Activated T-helper 2 cell treated with anti-CD3 and anti-CD28 coated beads, Interferon-gamma antibody, Interleukin-2, Interleukin-4, amounts not matched to agents 10 μg/mL and 5 μg/mL and 100 μg/mL, durations not matched to agents 14 hours and 24 hours and 36 hours (primary cell): ENCODE measurements around the gene PTTG1IP. TPM values are rescaled to one million over a fixed set of nuclear protein-coding genes. Genes with fewer than 3 reads are reported as not detected.
"Not testable (repeated sequence)": the region's sequence is repeated elsewhere in the genome, so short reads cannot be mapped to it uniquely, and the experiment has no call there.

Source experiments
- DNase-seq: peaks from one replicate; pipeline ENCODE4 v3.0.0; 2021; ENCODE audit warnings: low spot score
- H3K27ac Mint-ChIP-seq: one replicate; pipeline ENCODE4 v1.8.0; 2021; ENCODE audit warnings: mixed read lengths
- H3K27me3 Mint-ChIP-seq: one replicate; pipeline ENCODE4 v1.8.0; 2021; ENCODE audit warnings: low read depth, mixed read lengths
- H3K36me3 Mint-ChIP-seq: one replicate; pipeline ENCODE4 v1.8.0; 2021; ENCODE audit warnings: low read depth, mixed read lengths
- H3K4me1 Mint-ChIP-seq: one replicate; pipeline ENCODE4 v1.8.0; 2021; ENCODE audit warnings: low read depth, mixed read lengths
- H3K4me3 Mint-ChIP-seq: one replicate; pipeline ENCODE4 v1.8.0; 2021; ENCODE audit warnings: low read depth, mild to moderate bottlenecking, moderate library complexity, mixed read lengths
- H3K9me3 Mint-ChIP-seq: one replicate; pipeline ENCODE4 v1.8.0; 2021; ENCODE audit warnings: mixed read lengths
- intact Hi-C: fragments of 100-400 bp; cut with micrococcal nuclease; formaldehyde crosslinking; loops from one replicate; pipeline ENCODE4 v1.15.1; 2023
- total RNA-seq: library from RNA; stranded (reverse); gene quantifications from 2 replicates; pipeline ENCODE4 v1.2.3, GENCODE V29; 2022

The PTTG1IP gene
- total RNA-seq, 1 donor from 2014 or later = 48.1 TPM

DNA sequence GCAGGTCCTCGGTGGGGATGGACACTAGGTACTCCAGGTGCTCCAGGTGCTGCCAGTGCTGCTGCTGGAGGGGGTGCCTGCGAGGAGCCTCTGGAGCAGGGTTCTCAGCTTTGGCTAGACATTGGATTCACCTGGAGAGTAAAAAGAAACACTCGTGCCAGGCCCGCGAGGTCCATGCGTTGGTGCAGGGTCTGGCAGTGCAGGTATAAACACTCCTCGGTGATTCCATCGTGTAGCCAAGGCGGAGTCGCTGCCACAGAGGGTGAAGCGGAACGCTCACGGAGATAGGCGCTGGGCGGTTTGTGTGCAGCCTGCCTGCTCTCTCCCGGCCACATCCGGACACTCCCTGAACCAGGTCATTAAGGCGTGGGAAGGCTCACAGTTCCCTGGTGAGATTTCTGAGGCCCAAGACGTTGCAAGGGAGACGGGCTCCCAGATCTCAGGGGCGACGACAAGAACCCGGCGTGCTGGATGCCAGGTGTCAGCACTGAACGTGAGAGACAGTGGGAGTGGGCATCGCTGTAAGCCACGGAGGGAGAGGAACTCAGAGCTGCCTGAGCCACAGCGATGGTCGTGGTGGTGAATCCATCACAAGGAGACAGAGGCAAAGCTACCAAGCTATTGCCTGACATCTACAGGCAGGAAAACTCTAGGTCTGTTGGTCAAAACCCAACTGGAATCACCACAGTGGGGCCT is 38.4 kb downstream of the PTTG1IP start:
- no peak overlapping the region for H3K27ac Mint-ChIP-seq
- H3K4me3 Mint-ChIP-seq = no peak overlapping the region
- no peaks in the 10 kb centered on the region for H3K36me3 Mint-ChIP-seq
- no peaks in the 10 kb centered on the region for H3K9me3 Mint-ChIP-seq
- peaks cover 8% of the 10 kb centered on the region for H3K4me1 Mint-ChIP-seq
- no peak for DNase-seq
- peaks cover 2% of the 10 kb centered on the region for H3K27me3 Mint-ChIP-seq
- intact Hi-C loops = no loop called here

DNA sequence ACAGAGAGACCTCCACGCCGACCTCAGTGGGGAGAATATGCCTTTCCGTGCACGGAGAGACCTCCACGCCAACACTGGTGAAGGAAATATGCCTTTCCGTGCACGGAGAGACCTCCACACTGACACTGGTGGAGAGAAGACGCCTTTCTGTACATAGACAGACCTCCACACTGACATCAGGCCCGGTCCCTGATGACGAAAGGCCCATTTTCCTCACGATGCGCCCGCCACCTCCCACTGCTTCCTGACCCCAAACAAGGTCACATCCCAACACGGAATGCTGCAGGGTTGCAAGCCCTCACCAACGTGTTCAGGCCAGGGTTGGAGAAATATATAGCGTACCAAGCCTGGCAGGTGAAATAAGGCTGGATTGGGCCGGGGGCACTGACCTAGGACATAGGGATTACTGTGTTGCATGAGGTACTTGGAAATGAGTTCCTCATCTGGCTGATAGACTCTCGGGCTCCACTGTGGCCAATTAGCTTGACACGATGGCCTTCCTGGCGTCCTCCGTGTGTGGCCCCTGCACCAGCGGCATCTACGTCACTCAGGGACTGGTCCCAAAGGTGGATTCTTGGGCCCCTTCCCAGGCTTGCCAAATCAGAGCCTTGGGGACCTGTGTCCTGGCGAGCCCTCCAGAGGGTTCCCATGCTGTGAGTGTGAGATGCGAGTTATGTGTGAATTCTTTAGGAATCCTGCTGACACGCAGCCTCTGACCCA is 39.1 kb downstream of the PTTG1IP start:
- DNase-seq = no peak
- Mint-ChIP-seq H3K36me3 (no peaks in the 10 kb centered on the region), H3K27me3 (peaks cover 2% of the 10 kb centered on the region), H3K27ac (no peak overlapping the region), H3K4me1 (peaks cover 14% of the 10 kb centered on the region), H3K4me3 (no peak overlapping the region), H3K9me3 (peaks cover 6% of the 10 kb centered on the region)
- intact Hi-C loops = no loop called here

DNA sequence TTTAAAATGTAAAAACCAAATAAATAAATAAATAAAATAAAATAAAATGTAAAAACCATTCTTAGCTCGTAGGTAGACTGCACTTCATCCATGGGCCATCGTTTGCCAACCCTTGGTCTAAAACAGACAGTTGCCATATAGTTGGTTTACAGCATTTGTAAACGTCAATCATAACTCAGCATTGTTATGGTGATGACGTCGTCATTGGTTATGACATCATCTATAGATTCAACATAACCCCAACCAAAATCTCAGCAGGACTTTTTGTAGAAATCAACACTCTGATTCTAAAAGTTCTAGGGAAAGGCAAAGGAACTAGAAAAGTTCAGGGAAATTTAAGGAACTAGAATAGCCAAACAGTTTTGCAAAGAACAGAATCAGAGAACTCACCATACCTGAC is 39.8 kb downstream of the PTTG1IP start:
- no peak for DNase-seq
- peaks cover 11% of the 10 kb centered on the region for H3K9me3 Mint-ChIP-seq
- no peak overlapping the region for H3K27ac Mint-ChIP-seq
- H3K27me3 Mint-ChIP-seq = peaks cover 2% of the 10 kb centered on the region
- no peak overlapping the region for H3K4me3 Mint-ChIP-seq
- no peaks in the 10 kb centered on the region for H3K36me3 Mint-ChIP-seq
- intact Hi-C loops = no loop called here
- H3K4me1 Mint-ChIP-seq = peaks cover 15% of the 10 kb centered on the region

DNA sequence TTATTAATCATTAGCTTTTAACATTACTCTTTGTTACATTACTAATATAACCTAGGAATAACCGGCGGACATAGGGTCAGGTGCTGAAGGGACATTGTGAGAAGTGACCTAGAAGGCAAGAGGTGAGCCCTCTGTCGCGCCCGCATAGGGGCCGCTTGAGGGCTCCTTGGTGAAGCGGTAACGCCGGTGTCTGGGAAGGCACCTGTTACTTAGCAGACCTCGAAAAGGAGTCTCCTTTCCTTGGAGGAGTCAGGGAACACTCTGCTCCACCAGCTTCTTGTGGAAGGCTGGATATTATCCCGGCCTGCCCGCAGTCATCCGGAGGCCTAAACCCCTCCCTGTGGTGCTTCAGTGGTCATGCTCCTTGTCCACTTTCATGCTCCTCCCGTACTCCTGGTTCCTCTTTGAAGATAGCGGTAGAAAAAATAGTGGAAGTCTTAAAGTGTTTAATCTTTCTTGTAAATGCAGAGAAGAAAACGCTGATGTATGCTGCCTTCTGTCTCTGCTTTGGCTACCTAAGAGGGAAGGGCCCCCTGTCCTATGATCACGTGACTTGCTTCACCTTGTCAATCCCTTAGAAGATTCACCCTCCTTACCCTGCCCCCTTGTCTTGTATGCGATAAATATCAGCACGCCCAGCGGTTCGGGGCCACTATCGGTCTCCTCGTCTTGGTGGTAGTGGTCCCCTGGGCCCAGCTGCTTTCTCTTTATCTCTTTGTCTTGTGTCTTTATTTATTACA is 40.8 kb downstream of the PTTG1IP start:
- H3K27ac Mint-ChIP-seq, H3K4me3 Mint-ChIP-seq, H3K36me3 Mint-ChIP-seq, intact Hi-C loops, H3K27me3 Mint-ChIP-seq, DNase-seq: not testable (repeated sequence)
- H3K9me3 Mint-ChIP-seq = peaks cover 21% of the 10 kb centered on the region
- H3K4me1 Mint-ChIP-seq = peaks cover 15% of the 10 kb centered on the region

DNA sequence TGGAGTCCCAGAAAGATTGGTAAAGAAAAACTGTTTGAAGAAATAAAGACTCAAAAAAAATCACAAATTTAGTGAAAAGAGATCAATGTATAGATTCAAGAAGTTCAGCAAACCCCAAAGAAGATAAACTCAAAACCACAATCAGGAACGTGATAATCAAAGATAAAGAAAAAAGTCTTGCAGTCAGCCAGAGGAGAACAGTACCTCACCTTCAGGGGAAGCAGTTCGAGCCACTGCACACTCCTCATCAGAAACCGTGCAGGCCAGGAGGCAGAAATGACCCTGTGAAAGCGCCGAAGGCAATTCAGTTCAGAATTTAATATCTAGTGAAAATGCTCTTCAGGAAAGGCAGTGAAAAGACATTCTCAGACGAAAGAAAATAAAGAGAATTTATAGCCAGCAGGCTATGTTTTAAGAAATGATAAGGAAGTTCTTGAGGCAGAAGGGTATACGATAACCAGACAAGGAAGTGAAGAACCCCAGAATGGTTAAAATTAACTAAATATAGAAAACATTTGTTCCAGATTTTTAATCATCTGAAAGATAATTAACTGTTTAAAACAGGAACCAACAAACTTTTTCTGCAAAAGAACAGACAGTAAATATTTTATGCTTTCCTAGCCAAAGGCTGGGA is 42.1 kb downstream of the PTTG1IP start:
- peaks cover 8% of the 10 kb centered on the region for H3K36me3 Mint-ChIP-seq
- peaks cover 7% of the 10 kb centered on the region for H3K27me3 Mint-ChIP-seq
- H3K9me3 Mint-ChIP-seq = peaks cover 34% of the 10 kb centered on the region
- intact Hi-C loops = no loop called here
- no peak overlapping the region for H3K4me3 Mint-ChIP-seq
- peaks cover 15% of the 10 kb centered on the region for H3K4me1 Mint-ChIP-seq
- no peak overlapping the region for H3K27ac Mint-ChIP-seq
- DNase-seq = no peak

DNA sequence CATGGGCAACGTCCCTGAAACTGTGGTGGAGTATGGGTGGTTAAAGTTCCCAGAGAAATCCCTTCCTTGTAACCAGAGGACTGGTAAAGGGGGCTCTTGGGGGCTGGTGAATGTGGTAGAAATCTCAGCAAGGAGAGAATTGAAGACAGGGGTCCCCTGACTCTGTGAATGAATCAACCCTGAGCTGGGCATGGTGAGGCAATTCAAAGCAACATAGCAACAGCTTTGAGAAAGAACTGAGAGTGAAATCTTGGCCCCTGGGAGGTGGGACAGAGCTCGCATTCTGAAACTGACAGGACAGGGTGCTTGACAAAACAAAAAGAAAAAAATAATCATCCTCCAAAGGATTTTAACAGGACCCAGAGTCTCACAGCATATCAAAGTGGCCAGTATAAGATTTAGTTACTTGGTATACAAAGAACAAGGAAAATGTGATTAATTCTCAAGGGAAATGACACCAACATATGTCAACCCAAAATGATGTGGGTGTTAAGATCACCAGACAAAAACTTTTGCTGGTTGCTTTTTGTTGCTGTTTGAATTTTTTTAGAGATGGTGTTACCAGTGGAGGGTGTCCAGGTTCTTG is 43.9 kb downstream of the PTTG1IP start:
- Mint-ChIP-seq H3K4me1 (peaks cover 15% of the 10 kb centered on the region), H3K4me3 (no peak overlapping the region), H3K27ac (peak overlapping the region; percentile 72), H3K36me3 (peaks cover 8% of the 10 kb centered on the region), H3K9me3 (peaks cover 39% of the 10 kb centered on the region), H3K27me3 (peaks cover 10% of the 10 kb centered on the region)
- no peak for DNase-seq
- intact Hi-C loops = no loop called here

DNA sequence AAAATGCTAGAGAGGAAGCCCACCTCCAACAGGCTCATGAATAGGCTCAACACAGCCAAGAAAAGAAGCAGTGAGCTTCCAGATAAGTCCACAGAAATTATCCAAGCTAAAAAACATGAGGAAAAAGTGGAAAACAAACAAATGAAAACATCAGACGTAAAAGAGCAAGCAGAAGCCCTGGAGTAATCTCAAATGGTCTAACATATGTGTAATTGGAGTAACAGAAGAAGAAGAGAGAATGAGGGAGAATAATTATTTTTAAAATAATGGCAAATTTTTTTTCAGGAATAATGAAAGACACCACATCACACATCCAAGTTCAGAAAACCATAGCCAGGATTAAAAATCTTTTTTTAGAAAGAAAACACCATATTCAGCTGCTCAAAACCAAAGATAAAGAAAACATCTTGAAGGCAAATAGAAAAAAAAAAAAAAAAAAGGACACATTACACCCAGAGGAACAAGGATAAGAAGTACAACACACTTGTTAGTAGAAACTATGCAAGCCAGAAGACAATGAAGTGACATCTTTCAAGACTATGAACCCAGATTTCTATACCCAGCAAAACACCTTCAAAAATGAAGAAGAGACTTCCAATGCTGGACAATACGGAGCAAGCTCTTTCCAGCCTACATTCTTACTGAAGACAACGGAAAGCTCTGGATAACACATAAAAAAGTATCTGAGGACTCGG is 45.0 kb downstream of the PTTG1IP start:
- Mint-ChIP-seq H3K9me3 (peaks cover 43% of the 10 kb centered on the region), H3K4me3 (no peak overlapping the region), H3K27me3 (peaks cover 10% of the 10 kb centered on the region), H3K36me3 (peaks cover 12% of the 10 kb centered on the region), H3K27ac (no peak overlapping the region), H3K4me1 (peaks cover 15% of the 10 kb centered on the region)
- no peak for DNase-seq
- intact Hi-C loops = no loop called here

DNA sequence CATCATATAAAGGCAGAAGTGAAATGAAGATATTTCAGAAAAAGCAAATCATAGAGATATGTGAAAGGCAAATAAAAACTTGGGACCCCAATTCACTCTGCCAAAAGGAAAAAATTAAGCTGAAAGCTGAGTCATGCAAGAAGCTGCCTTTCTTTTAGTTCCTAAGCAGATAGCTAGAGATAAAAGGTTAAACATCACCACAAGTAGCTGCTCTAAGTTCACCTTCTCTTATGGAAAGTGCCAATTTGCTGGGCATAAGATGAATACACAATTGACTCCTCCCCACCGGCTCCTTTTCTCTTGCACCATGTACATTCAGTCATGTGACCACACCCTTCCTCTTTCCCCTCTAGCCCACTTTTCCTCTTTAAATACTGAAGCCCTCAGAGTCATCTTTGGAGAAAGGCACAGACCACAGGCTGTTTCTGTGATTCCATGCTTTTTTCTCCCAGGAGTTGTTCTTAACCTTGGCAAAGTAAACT is 50.3 kb downstream of the PTTG1IP start:
- Mint-ChIP-seq H3K4me3 (no peak overlapping the region), H3K9me3 (peaks cover 57% of the 10 kb centered on the region), H3K4me1 (no peaks in the 10 kb centered on the region), H3K27me3 (peaks cover 8% of the 10 kb centered on the region), H3K27ac (no peak overlapping the region), H3K36me3 (peaks cover 18% of the 10 kb centered on the region)
- DNase-seq = no peak
- intact Hi-C loops = no loop called here

DNA sequence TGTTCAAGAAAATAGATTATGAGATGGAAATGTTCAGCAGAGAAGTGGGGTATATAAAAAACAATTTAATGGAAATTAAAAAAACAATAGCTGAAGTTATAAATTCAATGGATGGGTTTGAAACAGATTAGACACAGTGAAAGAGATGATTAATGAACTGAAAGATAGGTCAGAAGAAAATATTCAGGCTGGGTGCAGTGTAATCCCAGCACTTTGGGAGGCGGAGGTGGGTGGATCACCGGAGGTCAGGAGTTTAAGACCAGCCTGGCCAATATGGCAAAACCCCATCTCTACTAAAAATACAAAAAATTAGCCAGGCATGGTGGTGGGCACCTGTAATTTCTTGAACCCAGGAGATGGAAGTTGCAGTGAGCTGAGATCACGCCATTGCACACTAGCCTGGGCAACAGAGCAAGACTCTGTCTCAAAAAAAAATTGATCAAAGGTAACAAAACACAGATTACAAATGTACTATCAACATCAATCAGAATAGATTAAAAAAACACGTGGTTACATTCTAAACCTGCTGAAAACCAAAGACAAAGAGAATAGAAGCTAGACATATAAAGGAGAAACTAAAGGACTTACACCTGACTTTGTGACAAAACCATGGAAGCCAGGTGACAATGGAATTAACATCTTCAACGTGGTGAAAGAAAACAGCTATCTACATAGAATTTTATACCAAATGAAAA is 50.9 kb downstream of the PTTG1IP start:
- H3K4me1 Mint-ChIP-seq = no peaks in the 10 kb centered on the region
- H3K4me3 Mint-ChIP-seq = no peak overlapping the region
- H3K27me3 Mint-ChIP-seq = peaks cover 8% of the 10 kb centered on the region
- H3K9me3 Mint-ChIP-seq = peaks cover 51% of the 10 kb centered on the region
- no peak for DNase-seq
- no peak overlapping the region for H3K27ac Mint-ChIP-seq
- H3K36me3 Mint-ChIP-seq = peaks cover 15% of the 10 kb centered on the region
- intact Hi-C loops = no loop called here

DNA sequence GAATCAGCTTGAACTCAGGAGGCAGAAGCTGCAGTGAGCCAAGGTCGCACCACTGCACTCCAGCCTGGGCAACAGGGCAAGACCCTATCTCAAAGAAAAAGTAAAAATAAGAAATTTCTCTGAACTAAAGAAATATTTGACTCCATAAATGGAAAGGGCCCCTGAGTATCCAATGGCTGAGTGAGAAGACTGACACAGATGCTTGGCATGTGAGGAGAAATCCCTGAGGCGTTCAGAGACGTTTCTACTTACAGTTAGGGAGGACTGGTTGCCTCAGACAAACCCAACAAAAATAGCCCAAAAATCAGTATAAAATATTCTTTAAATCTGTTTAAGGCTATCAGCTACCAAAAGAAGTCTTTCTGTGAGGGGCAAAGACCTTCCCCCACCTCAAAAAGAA is 52.6 kb downstream of the PTTG1IP start:
- H3K4me3 Mint-ChIP-seq = no peak overlapping the region
- H3K27ac Mint-ChIP-seq = no peak overlapping the region
- DNase-seq = no peak
- peaks cover 2% of the 10 kb centered on the region for H3K27me3 Mint-ChIP-seq
- intact Hi-C loops = no loop called here
- peaks cover 16% of the 10 kb centered on the region for H3K36me3 Mint-ChIP-seq
- peaks cover 5% of the 10 kb centered on the region for H3K4me1 Mint-ChIP-seq
- peaks cover 33% of the 10 kb centered on the region for H3K9me3 Mint-ChIP-seq

DNA sequence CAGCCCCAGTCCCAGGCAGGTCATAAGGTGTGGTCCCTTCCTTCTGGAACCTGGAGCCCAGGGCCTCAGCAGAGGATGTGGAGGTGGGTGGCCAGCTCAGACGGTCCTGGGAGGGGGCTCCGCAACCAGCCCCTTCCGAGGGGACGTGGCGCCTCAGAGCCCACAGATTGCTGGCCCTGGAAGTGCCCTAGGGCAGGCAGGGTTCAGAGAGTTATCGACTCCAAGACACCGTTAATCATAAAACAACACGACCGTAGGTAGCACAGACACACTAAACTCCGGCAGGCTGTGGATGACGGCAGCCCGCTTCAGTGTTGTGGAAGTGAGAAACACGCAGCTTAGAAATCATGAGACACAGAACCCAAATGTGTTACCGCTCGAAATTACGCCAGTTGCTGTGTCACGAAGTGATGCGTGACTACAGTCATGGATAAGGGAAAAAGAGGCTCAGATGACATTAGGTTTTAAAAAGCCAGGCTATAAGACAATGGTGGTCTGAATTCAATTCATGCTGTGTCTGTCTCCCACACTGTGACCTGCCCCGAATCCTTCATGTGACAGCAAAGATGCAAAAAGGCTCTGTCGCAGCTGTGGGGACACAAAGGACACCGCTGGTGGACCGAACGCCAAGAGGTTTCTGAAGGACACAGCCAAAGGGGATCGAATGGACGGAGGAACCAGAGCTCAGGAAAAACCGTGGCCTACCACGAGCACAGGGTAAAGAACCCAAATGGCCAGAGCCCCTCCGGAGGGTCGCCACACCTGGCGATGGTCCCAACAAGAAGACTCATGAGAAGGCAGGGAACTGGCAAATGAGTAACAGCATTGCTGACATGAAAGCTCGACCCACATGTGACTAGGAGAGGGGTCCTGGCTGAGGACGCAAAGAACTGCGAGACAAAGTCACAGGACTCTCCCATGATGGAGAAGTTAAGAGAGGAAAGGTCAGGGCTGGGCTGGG is 53.9 kb downstream of the PTTG1IP start:
- Mint-ChIP-seq H3K27me3 (peaks cover 2% of the 10 kb centered on the region), H3K9me3 (peaks cover 33% of the 10 kb centered on the region), H3K4me3 (peak overlapping the region; percentile 60), H3K4me1 (peaks cover 7% of the 10 kb centered on the region), H3K36me3 (peaks cover 17% of the 10 kb centered on the region), H3K27ac (no peak overlapping the region)
- DNase-seq = no peak
- intact Hi-C loops = loop anchor here (5.0 to 10.0 kb wide), 3 partner anchors 482 to 1363 kb away; partner anchors contain the start of genes CFAP410, PCBP3 and SPATC1L
